Gastrocnemius medialis (tissue), 4 donors: Measurements from ENCODE around the gene IL17RE.

Source experiments
- CTCF ChIP-seq, 5 experiments: fragments of 450-650 bp in 3 of 5; fragments of 200-600 bp in 2 of 5; sonication (generic) in 2 of 5; IDR thresholded peaks in 4 of 5; conservative IDR thresholded peaks in 1 of 5; 1 replicate in 4 of 5; 2 replicates in 1 of 5; pipeline ENCODE4 v1.5.1; 2016 to 2019; ENCODE audit warnings: antibody characterized with exemption in 5 of 5, mild to moderate bottlenecking in 3 of 5, moderate library complexity in 3 of 5
- POLR2A ChIP-seq, 2 donors: fragments of 450-650 bp; IDR thresholded peaks; one replicate each; pipeline ENCODE4 v1.6.1; 2017; ENCODE audit warnings: antibody characterized with exemption in 2 of 2, mild to moderate bottlenecking in 2 of 2, moderate library complexity in 2 of 2

DNA sequence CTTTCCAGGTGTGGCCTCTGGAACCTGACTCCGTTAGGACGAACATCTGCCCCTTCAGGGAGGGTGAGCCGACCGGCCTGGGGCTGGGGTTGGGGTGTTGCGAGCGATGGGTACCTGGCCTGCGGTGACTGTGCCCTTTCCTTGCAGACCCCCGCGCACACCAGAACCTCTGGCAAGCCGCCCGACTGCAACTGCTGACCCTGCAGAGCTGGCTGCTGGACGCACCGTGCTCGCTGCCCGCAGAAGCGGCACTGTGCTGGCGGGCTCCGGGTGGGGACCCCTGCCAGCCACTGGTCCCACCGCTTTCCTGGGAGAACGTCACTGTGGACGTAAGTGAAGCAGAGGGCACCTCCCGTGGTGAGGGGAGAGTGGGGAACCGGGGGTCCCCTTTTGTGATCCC is 25.5 kb downstream of the IL17RE start:
- no peak for TF ChIP-seq CTCF (IDR thresholded peaks at IDR 0.05 in 4 of 5, conservative IDR thresholded peaks at IDR 0.05 in 1 of 5)
- TF ChIP-seq POLR2A (IDR thresholded peaks at IDR 0.05), result no peak
